Suprapubic skin (tissue), 4 donors: ENCODE results near the gene DNM3. TPM values are rescaled to one million over a fixed set of nuclear protein-coding genes. Genes with fewer than 3 reads are reported as not detected.

Source experiments
- DNase-seq, 2 donors: peaks; one replicate each; pipeline ENCODE4 v3.0.0-alpha.2; 2019; ENCODE audit warnings: low spot score in 2 of 2
- H3K27ac ChIP-seq: fragments of 200-600 bp; sonication (generic); one replicate; pipeline ENCODE4 v1.5.1; 2019
- H3K27me3 ChIP-seq: fragments of 200-600 bp; sonication (generic); one replicate; pipeline ENCODE4 v1.5.1; 2019
- H3K36me3 ChIP-seq: fragments of 200-600 bp; sonication (generic); one replicate; pipeline ENCODE4 v1.5.1; 2019
- H3K4me1 ChIP-seq: fragments of 200-600 bp; sonication (generic); one replicate; pipeline ENCODE4 v1.5.1; 2019
- H3K4me3 ChIP-seq: fragments of 200-600 bp; sonication (generic); one replicate; pipeline ENCODE4 v1.5.1; 2019; ENCODE audit warnings: mild to moderate bottlenecking
- H3K9me3 ChIP-seq: fragments of 200-600 bp; sonication (generic); one replicate; pipeline ENCODE4 v1.5.1; 2019
- CTCF ChIP-seq, 2 donors: fragments of 200-600 bp in 1 of 2; fragments of 450-650 bp in 1 of 2; sonication (generic) in 1 of 2; IDR thresholded peaks; one replicate each; pipeline ENCODE4 v1.5.1; 2016 to 2019; ENCODE audit warnings: antibody characterized with exemption in 2 of 2, mild to moderate bottlenecking in 1 of 2, moderate library complexity in 1 of 2
- EP300 ChIP-seq: sonication (generic); formaldehyde crosslinking; IDR thresholded peaks from one replicate; pipeline ENCODE4 v1.6.1; 2017; ENCODE audit warnings: antibody characterized with exemption
- POLR2A ChIP-seq, 2 donors: fragments of 450-650 bp; IDR thresholded peaks; one replicate each; pipeline ENCODE4 v1.6.1; 2017; ENCODE audit warnings: antibody characterized with exemption in 2 of 2, mild to moderate bottlenecking in 2 of 2, moderate library complexity in 2 of 2
- POLR2AphosphoS5 ChIP-seq, 3 donors: sonication (generic); formaldehyde crosslinking; IDR thresholded peaks; one replicate each; pipeline ENCODE4 v1.6.1; 2017; ENCODE audit warnings: antibody characterized with exemption in 3 of 3
- WGBS: methylation state at CpG from one replicate; pipeline ENCODE4 v1.1.5; 2018; 5-methylcytosine and 5-hydroxymethylcytosine counted together
- total RNA-seq, 4 donors: library from RNA; depleted of rRNA; stranded (reverse); fragments of >200 nt; gene quantifications; one replicate each; pipeline ENCODE4 v1.1.0, GENCODE V29; 2016

The DNM3 gene
- total RNA-seq, 4 donors from 2014 or later, result 1.6 to 11.7 (median 3.7) TPM

- no peaks in the 10 kb centered on the region for H3K27me3 ChIP-seq
- 81% methylated on average over 2 of the region's 2 CpGs for WGBS
- no peak for DNase-seq
- no peaks in the 10 kb centered on the region for H3K9me3 ChIP-seq
- TF ChIP-seq EP300 (no peak), CTCF (IDR thresholded peaks at IDR 0.05) (no peak), POLR2AphosphoS5 (IDR thresholded peaks at IDR 0.05) (no peak), POLR2A (IDR thresholded peaks at IDR 0.05) (no peak)
- H3K4me3 ChIP-seq, result no peak overlapping the region
- H3K27ac ChIP-seq, result no peak overlapping the region
- H3K36me3 ChIP-seq, result no peaks in the 10 kb centered on the region
- peaks cover 12% of the 10 kb centered on the region for H3K4me1 ChIP-seq
Observed at GRCh38 chr1:171844381-171844780, 3.1 kb downstream of the DNM3 start.

- no peaks in the 10 kb centered on the region for H3K36me3 ChIP-seq
- no peak for DNase-seq
- no peaks in the 10 kb centered on the region for H3K27me3 ChIP-seq
- H3K4me3 ChIP-seq, result no peak overlapping the region
- H3K4me1 ChIP-seq, result peaks cover 12% of the 10 kb centered on the region
- no peak overlapping the region for H3K27ac ChIP-seq
- no peaks in the 10 kb centered on the region for H3K9me3 ChIP-seq
- TF ChIP-seq EP300, result no peak
- no peak for TF ChIP-seq POLR2A (IDR thresholded peaks at IDR 0.05)
- no peak for TF ChIP-seq CTCF (IDR thresholded peaks at IDR 0.05)
- no peak for TF ChIP-seq POLR2AphosphoS5 (IDR thresholded peaks at IDR 0.05)
Observed at GRCh38 chr1:171845998-171846397, 4.7 kb downstream of the DNM3 start.

- WGBS, result 72% methylated on average over 5 of the region's 5 CpGs
- TF ChIP-seq EP300 (no peak), CTCF (IDR thresholded peaks at IDR 0.05) (no peak), POLR2A (IDR thresholded peaks at IDR 0.05) (no peak)
- no peaks in the 10 kb centered on the region for H3K4me1 ChIP-seq
- H3K27me3 ChIP-seq, result no peaks in the 10 kb centered on the region
- no peaks in the 10 kb centered on the region for H3K9me3 ChIP-seq
- H3K27ac ChIP-seq, result no peak overlapping the region
- DNase-seq, result no peak
- no peak overlapping the region for H3K4me3 ChIP-seq
- no peaks in the 10 kb centered on the region for H3K36me3 ChIP-seq
Observed at GRCh38 chr1:171849245-171849898, 8.1 kb downstream of the DNM3 start.

GRCh38 chr1:171850651-171851350 is 9.5 kb downstream of the DNM3 start:
- no peaks in the 10 kb centered on the region for H3K9me3 ChIP-seq
- no peak for TF ChIP-seq POLR2AphosphoS5 (IDR thresholded peaks at IDR 0.05)
- no peak for TF ChIP-seq POLR2A (IDR thresholded peaks at IDR 0.05)
- no peak for TF ChIP-seq CTCF (IDR thresholded peaks at IDR 0.05)
- TF ChIP-seq EP300, result no peak
- 65% methylated on average over 5 of the region's 5 CpGs for WGBS
- H3K27me3 ChIP-seq, result no peaks in the 10 kb centered on the region
- H3K4me1 ChIP-seq, result no peaks in the 10 kb centered on the region
- H3K36me3 ChIP-seq, result no peaks in the 10 kb centered on the region
- H3K4me3 ChIP-seq, result no peak overlapping the region
- no peak overlapping the region for H3K27ac ChIP-seq
- no peak for DNase-seq

GRCh38 chr1:171852272-171852671 is 11.0 kb downstream of the DNM3 start:
- no peak overlapping the region for H3K4me3 ChIP-seq
- no peaks in the 10 kb centered on the region for H3K36me3 ChIP-seq
- H3K27ac ChIP-seq, result no peak overlapping the region
- no peaks in the 10 kb centered on the region for H3K4me1 ChIP-seq
- H3K27me3 ChIP-seq, result no peaks in the 10 kb centered on the region
- no peaks in the 10 kb centered on the region for H3K9me3 ChIP-seq
- no peak for DNase-seq
- no peak for TF ChIP-seq POLR2A (IDR thresholded peaks at IDR 0.05)
